ENCODE measurements around the gene GINS1. TPM values are rescaled to one million over a fixed set of nuclear protein-coding genes. Genes with fewer than 3 reads are reported as not detected.

Gene GINS1
- total and polyA plus RNA-seq, 2 of the 8 experiments (the other 6 are each of a cell fraction or from before 2014, with no cell fraction given), result 44.7 to 68.4 TPM

GRCh38 chr20:25497586-25498279 lies 90.3 kb downstream of the GINS1 start (continued):
- TF ChIP-seq CHD7 (IDR thresholded peaks at IDR 0.05; ENCODE audit: insufficient replicate concordance, low read length) (no peak), PHF8 (conservative IDR thresholded peaks at IDR 0.05; ENCODE audit: low read depth, low read length) (no peak), NANOG (IDR thresholded peaks at IDR 0.05; ENCODE audit: insufficient read depth, low read depth, low read length, poor library complexity, severe bottlenecking) (no peak), ZNF274 (IDR thresholded peaks at IDR 0.05; ENCODE audit: borderline replicate concordance, extremely low read depth, low read length) (no peak), HDAC6 (IDR thresholded peaks at IDR 0.05; ENCODE audit: low read depth, low read length) (no peak), KDM1A (IDR thresholded peaks at IDR 0.05; ENCODE audit: borderline replicate concordance, low read length) (no peak), JUND (IDR thresholded peaks at IDR 0.05; ENCODE audit: low read length) (no peak), MAFK (IDR thresholded peaks at IDR 0.05; ENCODE audit: low read depth, low read length) (no peak), POLR2A (IDR thresholded peaks at IDR 0.05; ENCODE audit: control extremely low read depth in 1 of 2, low read depth in 2 of 2, low read length in 2 of 2) (no peak), SIX5 (IDR thresholded peaks at IDR 0.05; ENCODE audit: low read depth, low read length) (no peak), CHD1 (IDR thresholded peaks at IDR 0.05; ENCODE audit: low read depth, low read length) (no peak)

Measured in H1 (cell line).